ENCODE results near the gene CACNA1G. TPM values are rescaled to one million over a fixed set of nuclear protein-coding genes. Genes with fewer than 3 reads are reported as not detected.
A peak's percentile ranks its signal among the peaks of the same experiment; 100 is the strongest.

The CACNA1G gene
- total RNA-seq, 1 donor from 2014 or later, result not detected

DNA sequence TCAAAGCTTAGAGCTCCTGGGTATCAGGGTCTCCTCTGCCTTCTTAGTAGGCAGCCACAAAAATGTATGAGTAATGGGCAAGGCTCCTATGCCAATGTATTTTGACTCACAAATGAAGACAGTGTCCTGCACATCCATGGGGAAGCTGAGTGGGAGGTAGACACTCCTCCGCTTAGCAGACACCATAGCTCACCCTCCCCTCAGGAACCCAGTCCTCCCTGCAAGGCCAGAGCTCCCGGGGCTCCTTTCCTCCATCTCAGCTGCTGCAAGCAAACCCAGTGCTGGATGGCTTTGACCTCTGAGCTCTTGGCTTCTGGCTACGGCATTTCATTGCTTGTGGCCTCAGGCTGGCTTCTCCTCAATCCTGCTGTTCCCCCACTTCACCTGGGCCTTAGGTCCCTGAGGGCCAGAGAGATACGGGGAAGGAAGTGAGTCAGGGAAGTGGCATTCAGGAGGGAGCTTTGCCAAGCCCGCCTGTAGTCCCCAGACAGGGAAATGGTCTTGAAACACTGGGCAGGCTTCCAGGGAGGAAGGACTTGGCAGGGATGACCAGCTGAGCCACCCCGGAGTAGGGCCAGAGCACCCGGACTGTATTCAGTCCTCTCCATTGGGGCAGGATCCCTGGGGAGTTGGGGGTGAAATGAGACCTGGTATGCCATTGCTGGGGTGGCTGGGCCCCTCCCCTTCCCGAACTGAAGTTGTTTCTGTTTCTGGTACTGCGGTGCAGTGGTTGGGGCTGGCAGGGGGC, 78.6 kb downstream of the CACNA1G start:
- H3K27me3 ChIP-seq (ENCODE audit: control insufficient read depth, insufficient read depth, low read length), result no peaks in the 10 kb centered on the region
- no peak overlapping the region for H3K4me3 ChIP-seq (ENCODE audit: low read depth, low read length)

DNA sequence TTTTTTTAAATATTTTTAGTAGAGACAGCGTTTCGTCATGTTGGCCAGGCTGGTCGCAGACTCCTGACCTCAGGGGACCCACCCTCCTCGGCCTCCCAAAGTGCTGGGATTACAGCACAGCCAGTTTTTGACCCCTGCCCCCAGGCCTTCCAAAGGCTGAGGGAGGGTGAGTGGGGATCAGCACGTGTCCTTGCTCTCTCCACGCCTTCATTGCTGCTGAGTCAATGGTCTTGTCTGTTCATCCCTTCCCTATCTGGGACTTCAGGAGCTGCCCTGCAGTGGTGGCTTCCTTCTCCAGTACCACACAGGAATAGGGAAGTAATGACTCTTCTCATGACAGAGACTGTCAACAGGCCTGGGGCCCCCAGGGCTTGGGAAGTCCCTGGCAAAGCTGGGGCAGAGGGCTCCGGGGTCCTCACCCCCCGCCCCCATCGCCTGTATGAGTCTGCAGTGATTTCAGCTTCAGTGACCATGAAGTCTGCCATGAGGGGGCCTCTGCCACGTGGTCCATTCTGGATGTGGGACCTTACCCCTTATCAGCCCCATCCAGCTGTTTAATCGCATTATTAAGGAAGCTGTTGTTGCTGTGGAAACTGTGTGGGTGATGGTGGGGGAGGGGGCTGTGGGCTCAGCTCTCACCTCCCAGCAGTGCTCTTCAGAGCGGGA, 80.3 kb downstream of the CACNA1G start:
- no peak for DNase-seq (ENCODE audit: low read depth)

More for the DNA sequence above, 78.6 kb downstream of the CACNA1G start:
- peak; percentile 97 for DNase-seq (ENCODE audit: low read depth)
- peaks cover 2% of the 10 kb centered on the region for H3K36me3 ChIP-seq (ENCODE audit: control insufficient read depth, insufficient read depth, low read length)
- TF ChIP-seq, protein P1, sequence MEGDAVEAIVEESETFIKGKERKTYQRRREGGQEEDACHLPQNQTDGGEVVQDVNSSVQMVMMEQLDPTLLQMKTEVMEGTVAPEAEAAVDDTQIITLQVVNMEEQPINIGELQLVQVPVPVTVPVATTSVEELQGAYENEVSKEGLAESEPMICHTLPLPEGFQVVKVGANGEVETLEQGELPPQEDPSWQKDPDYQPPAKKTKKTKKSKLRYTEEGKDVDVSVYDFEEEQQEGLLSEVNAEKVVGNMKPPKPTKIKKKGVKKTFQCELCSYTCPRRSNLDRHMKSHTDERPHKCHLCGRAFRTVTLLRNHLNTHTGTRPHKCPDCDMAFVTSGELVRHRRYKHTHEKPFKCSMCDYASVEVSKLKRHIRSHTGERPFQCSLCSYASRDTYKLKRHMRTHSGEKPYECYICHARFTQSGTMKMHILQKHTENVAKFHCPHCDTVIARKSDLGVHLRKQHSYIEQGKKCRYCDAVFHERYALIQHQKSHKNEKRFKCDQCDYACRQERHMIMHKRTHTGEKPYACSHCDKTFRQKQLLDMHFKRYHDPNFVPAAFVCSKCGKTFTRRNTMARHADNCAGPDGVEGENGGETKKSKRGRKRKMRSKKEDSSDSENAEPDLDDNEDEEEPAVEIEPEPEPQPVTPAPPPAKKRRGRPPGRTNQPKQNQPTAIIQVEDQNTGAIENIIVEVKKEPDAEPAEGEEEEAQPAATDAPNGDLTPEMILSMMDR (IDR thresholded peaks at IDR 0.05; ENCODE audit: insufficient read depth, low read length, poor library complexity, severe bottlenecking), result no peak

DNA sequence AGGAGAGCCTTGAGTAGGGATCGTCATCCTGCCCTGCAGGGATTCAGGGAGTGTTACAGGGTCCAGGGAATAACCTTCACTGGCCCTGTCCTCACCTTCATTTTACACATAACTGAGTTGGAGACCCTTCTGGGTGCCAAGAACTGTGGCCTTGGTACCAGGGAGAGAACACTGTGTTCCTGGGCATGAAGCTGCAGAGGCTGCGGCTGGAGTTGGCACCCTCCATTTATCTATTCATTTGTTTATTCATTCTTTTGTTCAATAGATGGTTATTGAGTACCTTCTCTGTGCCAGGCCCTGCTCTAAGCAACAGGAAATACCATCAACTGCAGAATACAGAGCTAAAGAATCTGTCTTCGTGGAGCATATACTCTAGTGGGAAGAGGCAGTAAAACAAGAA, 80.8 kb downstream of the CACNA1G start:
- TF ChIP-seq, protein P1 (IDR thresholded peaks at IDR 0.05; ENCODE audit: insufficient read depth, low read length, poor library complexity, severe bottlenecking), result no peak
- H3K4me3 ChIP-seq (ENCODE audit: low read depth, low read length), result no peak overlapping the region

More for the DNA sequence above, 80.3 kb downstream of the CACNA1G start:
- Histone ChIP-seq H3K27me3 (ENCODE audit: control insufficient read depth, insufficient read depth, low read length) (no peaks in the 10 kb centered on the region), H3K36me3 (ENCODE audit: control insufficient read depth, insufficient read depth, low read length) (peaks cover 2% of the 10 kb centered on the region), H3K4me3 (ENCODE audit: low read depth, low read length) (no peak overlapping the region)
- TF ChIP-seq, protein P1 (IDR thresholded peaks at IDR 0.05; ENCODE audit: insufficient read depth, low read length, poor library complexity, severe bottlenecking), result no peak

DNA sequence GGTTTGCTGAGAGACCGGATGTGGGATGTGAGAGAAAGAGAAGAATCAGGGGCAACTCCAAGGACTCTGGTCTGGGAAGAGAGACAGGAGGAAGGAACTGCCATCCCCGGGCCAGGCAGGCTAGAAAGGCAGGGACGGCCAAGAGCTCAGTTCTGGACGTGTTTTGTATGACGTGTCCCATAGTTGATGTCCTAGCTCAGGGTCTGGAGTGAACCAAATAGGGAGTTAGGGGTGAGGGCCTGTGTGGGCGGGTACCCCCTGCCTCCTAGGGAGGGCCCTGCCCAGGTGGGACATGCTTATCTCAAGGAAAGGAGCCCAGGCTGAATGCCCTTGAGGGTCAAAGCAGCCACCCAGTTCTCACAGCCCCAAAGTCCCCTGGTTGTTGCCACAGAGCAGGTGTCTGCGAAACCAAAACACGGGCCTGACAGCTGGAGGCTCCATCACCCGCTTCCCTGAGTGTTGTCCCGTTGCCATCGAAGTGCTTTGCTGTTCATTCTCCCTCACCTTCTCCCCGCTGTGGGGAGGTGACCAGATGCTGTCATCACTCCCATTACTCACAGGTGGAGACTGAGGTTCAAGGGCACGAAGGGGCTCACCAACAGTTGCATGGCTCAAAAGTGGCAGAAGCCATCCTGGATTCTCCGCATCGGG, 81.7 kb downstream of the CACNA1G start:
- no peak overlapping the region for H3K4me3 ChIP-seq (ENCODE audit: low read depth, low read length)
- TF ChIP-seq, protein P1 (IDR thresholded peaks at IDR 0.05; ENCODE audit: insufficient read depth, low read length, poor library complexity, severe bottlenecking), result no peak
- H3K27me3 ChIP-seq (ENCODE audit: control insufficient read depth, insufficient read depth, low read length), result no peaks in the 10 kb centered on the region
- H3K36me3 ChIP-seq (ENCODE audit: control insufficient read depth, insufficient read depth, low read length), result peaks cover 2% of the 10 kb centered on the region
- DNase-seq (ENCODE audit: low read depth), result no peak

More for the DNA sequence above, 80.8 kb downstream of the CACNA1G start:
- H3K27me3 ChIP-seq (ENCODE audit: control insufficient read depth, insufficient read depth, low read length), result no peaks in the 10 kb centered on the region
- no peak for DNase-seq (ENCODE audit: low read depth)
- peaks cover 2% of the 10 kb centered on the region for H3K36me3 ChIP-seq (ENCODE audit: control insufficient read depth, insufficient read depth, low read length)

DNA sequence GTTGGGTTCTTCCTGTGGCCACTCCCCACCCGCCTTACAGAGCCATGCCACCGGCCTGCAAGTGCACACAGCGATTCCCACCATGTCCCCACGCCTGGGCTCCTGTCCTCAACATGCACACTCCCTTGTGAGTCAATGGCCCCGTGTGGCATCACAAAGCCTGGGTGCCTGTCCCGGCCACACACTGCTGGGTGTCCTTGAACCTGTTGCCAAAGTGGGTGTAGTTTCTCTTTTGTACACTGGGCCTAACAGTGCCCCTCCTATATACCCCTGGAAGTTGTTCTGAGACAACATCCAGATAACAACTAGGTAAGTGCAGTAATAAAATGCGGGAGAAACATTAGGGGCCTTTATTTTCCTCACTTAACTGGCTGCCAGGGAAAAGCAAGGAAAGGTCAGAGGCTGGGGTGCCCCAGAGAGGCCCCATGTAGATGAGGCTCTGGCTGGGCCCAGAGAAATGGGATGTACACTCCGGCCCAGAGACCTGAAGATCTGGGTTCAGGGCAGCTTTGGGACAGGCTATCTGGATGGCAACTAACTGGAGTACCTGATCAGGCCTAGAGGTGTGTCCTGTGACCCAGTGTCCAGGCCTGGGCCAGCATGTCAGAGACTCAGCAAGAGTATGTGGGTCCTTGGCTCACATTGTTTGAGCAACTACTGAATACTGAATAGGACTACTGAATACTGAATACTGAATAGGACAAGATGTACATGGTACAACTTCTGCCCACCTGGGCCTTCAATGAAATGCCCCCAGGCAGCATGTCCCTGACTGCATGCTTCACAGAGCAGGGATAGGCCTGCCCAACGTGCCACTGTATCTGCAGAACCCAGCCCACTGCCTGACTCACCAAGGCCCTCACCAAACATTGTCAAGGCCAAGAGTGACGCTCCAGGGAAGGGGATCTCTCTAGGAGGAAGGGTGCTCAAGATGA, 82.5 kb downstream of the CACNA1G start:
- peaks cover 2% of the 10 kb centered on the region for H3K36me3 ChIP-seq (ENCODE audit: control insufficient read depth, insufficient read depth, low read length)
- TF ChIP-seq, protein P1 (IDR thresholded peaks at IDR 0.05; ENCODE audit: insufficient read depth, low read length, poor library complexity, severe bottlenecking), result no peak
- peak; percentile 39 for DNase-seq (ENCODE audit: low read depth)
- H3K4me3 ChIP-seq (ENCODE audit: low read depth, low read length), result no peak overlapping the region
- no peaks in the 10 kb centered on the region for H3K27me3 ChIP-seq (ENCODE audit: control insufficient read depth, insufficient read depth, low read length)
